Measurements from ENCODE around the gene STMN3. TPM values are rescaled to one million over a fixed set of nuclear protein-coding genes. Genes with fewer than 3 reads are reported as not detected.

Gene STMN3
- total and polyA plus RNA-seq, 2 donors from 2014 or later, result 20.6 to 84.9 TPM

GRCh38 chr20:63678071-63678470 is 24.8 kb upstream of the STMN3 start:
- intact Hi-C loops (cut with DNase I), result no loop called here
- H3K27me3 ChIP-seq (ENCODE audit: control insufficient read depth, insufficient read depth, low read length), result no peaks in the 10 kb centered on the region
- TF ChIP-seq CTCF (IDR thresholded peaks at IDR 0.05; ENCODE audit: borderline replicate concordance, extremely low read depth, insufficient read depth), result no peak
- H3K36me3 ChIP-seq (ENCODE audit: control insufficient read depth in 2 of 3, insufficient read depth in 3 of 3, low read length in 3 of 3), result peaks cover 0 to 6% (median 0%) of the 10 kb centered on the region in 3 donors
- peaks cover 0 to 8% (median 0%) of the 10 kb centered on the region in 3 donors for H3K4me1 ChIP-seq (ENCODE audit: control insufficient read depth in 2 of 3, insufficient read depth in 2 of 3, low read depth in 1 of 3, low read length in 3 of 3)
- no peaks in the 10 kb centered on the region for H3K9me3 ChIP-seq (ENCODE audit: control insufficient read depth in 2 of 3, insufficient read depth in 1 of 3, low read length in 3 of 3)
- H3K4me3 ChIP-seq (ENCODE audit: low read length in 3 of 3), result no peak overlapping the region
- FAIRE-seq (no peak), DNase-seq (no peak)
- H3K9ac ChIP-seq (ENCODE audit: low read length in 3 of 3), result no peak overlapping the region
- no peak overlapping the region for H3K27ac ChIP-seq (ENCODE audit: low read depth in 2 of 2, low read length in 2 of 2)

GRCh38 chr20:63675681-63676368 is 22.6 kb upstream of the STMN3 start:
- DNase-seq (no peak), FAIRE-seq (no peak)
- Histone ChIP-seq H3K4me1 (ENCODE audit: control insufficient read depth in 2 of 3, insufficient read depth in 2 of 3, low read depth in 1 of 3, low read length in 3 of 3) (no peaks in the 10 kb centered on the region), H3K36me3 (ENCODE audit: control insufficient read depth in 2 of 3, insufficient read depth in 3 of 3, low read length in 3 of 3) (peaks cover 0 to 6% (median 0%) of the 10 kb centered on the region in 3 donors), H3K4me3 (ENCODE audit: low read length in 3 of 3) (no peak overlapping the region), H3K27me3 (ENCODE audit: control insufficient read depth, insufficient read depth, low read length) (no peaks in the 10 kb centered on the region), H3K27ac (ENCODE audit: low read depth in 2 of 2, low read length in 2 of 2) (no peak overlapping the region), H3K9ac (ENCODE audit: low read length in 3 of 3) (no peak overlapping the region), H3K9me3 (ENCODE audit: control insufficient read depth in 2 of 3, insufficient read depth in 1 of 3, low read length in 3 of 3) (no peaks in the 10 kb centered on the region)
- intact Hi-C loops (cut with DNase I), result no loop called here
- TF ChIP-seq CTCF (IDR thresholded peaks at IDR 0.05; ENCODE audit: borderline replicate concordance, extremely low read depth, insufficient read depth), result no peak

GRCh38 chr20:63673951-63674350 is 20.7 kb upstream of the STMN3 start:
- Histone ChIP-seq H3K27me3 (ENCODE audit: control insufficient read depth, insufficient read depth, low read length) (no peaks in the 10 kb centered on the region), H3K9ac (ENCODE audit: low read length in 3 of 3) (no peak overlapping the region), H3K27ac (ENCODE audit: low read depth in 2 of 2, low read length in 2 of 2) (no peak overlapping the region), H3K36me3 (ENCODE audit: control insufficient read depth in 2 of 3, insufficient read depth in 3 of 3, low read length in 3 of 3) (peaks cover 0 to 6% (median 0%) of the 10 kb centered on the region in 3 donors), H3K4me1 (ENCODE audit: control insufficient read depth in 2 of 3, insufficient read depth in 2 of 3, low read depth in 1 of 3, low read length in 3 of 3) (no peaks in the 10 kb centered on the region), H3K4me3 (ENCODE audit: low read length in 3 of 3) (no peak overlapping the region), H3K9me3 (ENCODE audit: control insufficient read depth in 2 of 3, insufficient read depth in 1 of 3, low read length in 3 of 3) (no peaks in the 10 kb centered on the region)
- intact Hi-C loops (cut with DNase I), result no loop called here
- FAIRE-seq, result no peak
- no peak for DNase-seq
- no peak for TF ChIP-seq CTCF (IDR thresholded peaks at IDR 0.05; ENCODE audit: borderline replicate concordance, extremely low read depth, insufficient read depth)

All from kidney (tissue), 14 donors.